ENCODE measurements around the gene ALPK3.

Gene ALPK3

DNA sequence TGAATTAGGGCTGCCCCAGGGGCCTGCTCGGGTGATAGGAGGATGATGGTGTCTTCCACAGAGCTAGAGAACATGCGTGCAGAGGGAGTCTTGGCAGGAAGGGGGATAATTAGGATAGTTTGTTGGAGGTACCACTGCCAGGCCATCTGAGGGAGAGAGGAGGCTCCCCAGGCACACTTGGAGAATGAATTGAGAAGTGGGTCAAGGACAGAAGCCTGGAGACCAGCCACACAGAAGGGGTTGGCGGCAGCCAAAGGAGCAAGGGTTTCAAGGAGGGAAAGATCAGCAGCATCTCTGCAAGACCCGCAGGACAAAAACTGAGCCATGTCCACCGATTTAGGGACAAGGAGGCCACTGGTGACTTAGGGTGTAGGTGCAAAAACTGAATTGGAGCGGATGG is 74.2 kb downstream of the ALPK3 start:
- Histone ChIP-seq H4K8ac (ENCODE audit: low read depth, low read length) (no peak overlapping the region), H2BK15ac (replicated peaks; ENCODE audit: low read depth) (no peak overlapping the region), H3K4me2 (ENCODE audit: low read length) (no peak overlapping the region), H2BK120ac (ENCODE audit: low read depth, low read length) (no peak overlapping the region), H3K23ac (ENCODE audit: low read length) (no peak overlapping the region), H3K79me2 (ENCODE audit: control insufficient read depth, insufficient read depth, low read length) (no peaks in the 10 kb centered on the region), H4K5ac (ENCODE audit: low read length) (no peak overlapping the region), H3K27ac (ENCODE audit: low read depth, low read length) (no peak overlapping the region), H3K9ac (ENCODE audit: low read length) (no peak overlapping the region), H3K4me3 (ENCODE audit: low read length) (no peak overlapping the region), H3K27me3 (ENCODE audit: insufficient read depth, low read length, poor library complexity) (no peaks in the 10 kb centered on the region), H3K4me1 (ENCODE audit: control insufficient read depth, low read depth, low read length) (no peaks in the 10 kb centered on the region), H2AK5ac (ENCODE audit: low read length) (no peak overlapping the region), H3K56ac (ENCODE audit: low read length) (no peak overlapping the region), H2BK5ac (ENCODE audit: low read length) (no peak overlapping the region), H3K18ac (ENCODE audit: low read length) (no peak overlapping the region), H3K4ac (ENCODE audit: low read depth, low read length) (no peak overlapping the region), H3K79me1 (ENCODE audit: low read length) (no peaks in the 10 kb centered on the region), H3K36me3 (ENCODE audit: control insufficient read depth, insufficient read depth, low read length) (no peaks in the 10 kb centered on the region)
- no peak for DNase-seq
- WGBS (ENCODE audit: extremely low coverage, insufficient coverage, low lambda C conversion rate), result no CpG with 5 or more reads among the region's 6 CpGs

DNA sequence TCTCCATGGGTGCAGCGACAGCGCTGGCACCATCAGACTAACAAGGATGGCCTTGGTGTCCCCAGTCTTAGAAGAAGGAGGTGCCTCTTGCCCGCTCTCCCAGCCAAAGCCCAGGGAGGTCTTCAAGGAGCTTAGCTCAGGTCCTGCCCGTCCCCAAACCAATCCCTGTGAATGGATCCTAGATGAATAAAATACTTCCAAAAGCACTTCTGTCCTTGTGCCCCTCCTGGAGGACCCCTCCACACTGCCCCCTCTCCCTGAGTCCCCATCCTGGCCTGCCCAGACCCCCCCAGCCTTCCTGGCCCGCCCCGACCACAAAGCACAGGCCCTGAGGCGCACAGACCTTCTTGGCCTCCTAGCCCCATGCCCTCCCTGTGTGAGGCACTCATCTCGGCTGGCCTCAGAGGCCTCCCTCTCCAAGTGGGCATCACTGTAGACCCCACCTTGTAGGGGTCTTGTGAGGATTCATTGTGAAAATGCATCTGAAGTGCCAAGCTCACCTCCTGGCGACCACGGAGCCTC is 75.7 kb downstream of the ALPK3 start:
- no peak overlapping the region for H2BK120ac ChIP-seq (ENCODE audit: low read depth, low read length)
- WGBS (ENCODE audit: extremely low coverage, insufficient coverage, low lambda C conversion rate), result no CpG with 5 or more reads among the region's 10 CpGs
- DNase-seq, result no peak
- H3K56ac ChIP-seq (ENCODE audit: low read length), result no peak overlapping the region
- H3K36me3 ChIP-seq (ENCODE audit: control insufficient read depth, insufficient read depth, low read length), result no peaks in the 10 kb centered on the region
- H2AK5ac ChIP-seq (ENCODE audit: low read length), result no peak overlapping the region
- H3K4ac ChIP-seq (ENCODE audit: low read depth, low read length), result no peak overlapping the region
- no peaks in the 10 kb centered on the region for H3K79me2 ChIP-seq (ENCODE audit: control insufficient read depth, insufficient read depth, low read length)
- H3K27ac ChIP-seq (ENCODE audit: low read depth, low read length), result no peak overlapping the region
- no peaks in the 10 kb centered on the region for H3K79me1 ChIP-seq (ENCODE audit: low read length)
- H3K27me3 ChIP-seq (ENCODE audit: insufficient read depth, low read length, poor library complexity), result no peaks in the 10 kb centered on the region
- no peak overlapping the region for H4K8ac ChIP-seq (ENCODE audit: low read depth, low read length)
- H3K4me2 ChIP-seq (ENCODE audit: low read length), result no peak overlapping the region
- H2BK5ac ChIP-seq (ENCODE audit: low read length), result no peak overlapping the region
- H3K23ac ChIP-seq (ENCODE audit: low read length), result no peak overlapping the region
- no peak overlapping the region for H3K4me3 ChIP-seq (ENCODE audit: low read length)
- H4K5ac ChIP-seq (ENCODE audit: low read length), result no peak overlapping the region
- no peaks in the 10 kb centered on the region for H3K4me1 ChIP-seq (ENCODE audit: control insufficient read depth, low read depth, low read length)
- H3K9ac ChIP-seq (ENCODE audit: low read length), result no peak overlapping the region
- H3K18ac ChIP-seq (ENCODE audit: low read length), result no peak overlapping the region
- no peak overlapping the region for H2BK15ac ChIP-seq (replicated peaks; ENCODE audit: low read depth)

DNA sequence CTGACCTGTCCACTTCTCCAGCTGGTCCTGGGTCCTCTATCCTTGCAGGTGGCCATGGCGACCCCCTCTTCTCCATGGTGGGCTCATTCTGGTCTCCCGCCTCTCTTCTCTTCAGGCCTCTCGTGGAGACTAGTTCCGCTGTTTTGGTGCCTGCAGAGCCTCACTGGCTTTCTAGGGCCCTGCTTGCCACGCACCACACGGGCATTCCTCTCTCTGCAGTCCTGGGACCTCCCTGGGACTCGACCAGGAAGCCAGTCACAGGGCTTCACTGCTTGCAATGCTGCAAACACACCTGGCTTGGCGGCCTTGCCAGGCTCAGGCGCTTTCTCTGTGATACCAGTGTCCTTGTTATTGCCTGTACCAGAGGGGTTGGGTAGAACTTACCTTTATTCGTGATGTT is 76.5 kb downstream of the ALPK3 start:
- H3K4ac ChIP-seq (ENCODE audit: low read depth, low read length), result no peak overlapping the region

DNA sequence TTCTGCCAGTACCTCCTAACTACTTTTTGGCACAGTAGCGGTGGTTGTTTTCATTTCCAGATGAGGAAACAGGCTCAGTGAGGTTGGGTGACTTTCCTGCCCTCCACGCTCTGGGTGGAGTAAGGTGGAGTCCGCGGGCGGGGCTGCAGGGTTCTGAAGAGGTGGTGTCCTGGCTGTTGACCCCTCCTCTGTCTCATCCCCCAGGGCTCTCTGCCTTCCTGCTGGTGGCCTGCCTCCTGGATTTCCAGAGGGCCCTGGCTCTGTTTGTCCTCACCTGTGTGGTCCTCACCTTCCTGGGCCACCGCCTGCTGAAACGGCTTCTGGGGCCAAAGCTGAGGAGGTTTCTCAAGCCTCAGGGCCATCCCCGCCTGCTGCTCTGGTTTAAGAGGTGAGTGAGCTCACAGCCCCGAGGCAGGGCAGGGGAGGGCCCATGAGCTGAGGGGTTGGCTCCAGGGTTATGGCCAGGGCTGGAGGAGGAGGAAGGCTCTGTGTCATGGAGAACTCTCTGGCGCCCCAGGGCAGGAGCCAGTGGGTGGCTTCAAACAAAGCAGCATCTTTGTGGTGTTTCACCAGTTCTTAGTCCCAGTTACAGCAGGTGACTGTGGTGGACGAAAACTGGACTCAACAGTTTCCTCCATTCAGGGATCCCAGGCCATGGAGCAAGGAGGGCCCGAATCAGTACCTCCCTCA is 77.7 kb downstream of the ALPK3 start:
- no peak overlapping the region for H3K4me3 ChIP-seq (ENCODE audit: low read length)
- no peaks in the 10 kb centered on the region for H3K4me1 ChIP-seq (ENCODE audit: control insufficient read depth, low read depth, low read length)
- no peak overlapping the region for H3K4me2 ChIP-seq (ENCODE audit: low read length)
- no peaks in the 10 kb centered on the region for H3K36me3 ChIP-seq (ENCODE audit: control insufficient read depth, insufficient read depth, low read length)
- H2AK5ac ChIP-seq (ENCODE audit: low read length), result no peak overlapping the region
- no peak overlapping the region for H4K5ac ChIP-seq (ENCODE audit: low read length)
- no peaks in the 10 kb centered on the region for H3K79me2 ChIP-seq (ENCODE audit: control insufficient read depth, insufficient read depth, low read length)
- H2BK15ac ChIP-seq (replicated peaks; ENCODE audit: low read depth), result no peak overlapping the region
- no peaks in the 10 kb centered on the region for H3K79me1 ChIP-seq (ENCODE audit: low read length)
- H3K4ac ChIP-seq (ENCODE audit: low read depth, low read length), result no peak overlapping the region
- H3K18ac ChIP-seq (ENCODE audit: low read length), result no peak overlapping the region
- DNase-seq, result peak; percentile 42
- H4K8ac ChIP-seq (ENCODE audit: low read depth, low read length), result no peak overlapping the region
- no peak overlapping the region for H3K56ac ChIP-seq (ENCODE audit: low read length)
- no peak overlapping the region for H2BK120ac ChIP-seq (ENCODE audit: low read depth, low read length)
- H3K27me3 ChIP-seq (ENCODE audit: insufficient read depth, low read length, poor library complexity), result no peaks in the 10 kb centered on the region
- WGBS (ENCODE audit: extremely low coverage, insufficient coverage, low lambda C conversion rate), result no CpG with 5 or more reads among the region's 12 CpGs
- H3K9ac ChIP-seq (ENCODE audit: low read length), result no peak overlapping the region
- H3K23ac ChIP-seq (ENCODE audit: low read length), result no peak overlapping the region
- H2BK5ac ChIP-seq (ENCODE audit: low read length), result no peak overlapping the region
- no peak overlapping the region for H3K27ac ChIP-seq (ENCODE audit: low read depth, low read length)

More for the DNA sequence above, 76.5 kb downstream of the ALPK3 start:
- Histone ChIP-seq H4K5ac (ENCODE audit: low read length) (no peak overlapping the region), H3K79me1 (ENCODE audit: low read length) (no peaks in the 10 kb centered on the region), H3K4me3 (ENCODE audit: low read length) (no peak overlapping the region), H2AK5ac (ENCODE audit: low read length) (no peak overlapping the region), H3K4me1 (ENCODE audit: control insufficient read depth, low read depth, low read length) (no peaks in the 10 kb centered on the region), H3K18ac (ENCODE audit: low read length) (no peak overlapping the region), H3K27me3 (ENCODE audit: insufficient read depth, low read length, poor library complexity) (no peaks in the 10 kb centered on the region), H2BK15ac (replicated peaks; ENCODE audit: low read depth) (no peak overlapping the region), H3K23ac (ENCODE audit: low read length) (no peak overlapping the region), H4K8ac (ENCODE audit: low read depth, low read length) (no peak overlapping the region), H3K79me2 (ENCODE audit: control insufficient read depth, insufficient read depth, low read length) (no peaks in the 10 kb centered on the region), H2BK5ac (ENCODE audit: low read length) (no peak overlapping the region), H3K9ac (ENCODE audit: low read length) (no peak overlapping the region), H3K36me3 (ENCODE audit: control insufficient read depth, insufficient read depth, low read length) (no peaks in the 10 kb centered on the region), H2BK120ac (ENCODE audit: low read depth, low read length) (no peak overlapping the region), H3K56ac (ENCODE audit: low read length) (no peak overlapping the region), H3K27ac (ENCODE audit: low read depth, low read length) (no peak overlapping the region), H3K4me2 (ENCODE audit: low read length) (no peak overlapping the region)
- no CpG with 5 or more reads among the region's 10 CpGs for WGBS (ENCODE audit: extremely low coverage, insufficient coverage, low lambda C conversion rate)
- no peak for DNase-seq

DNA sequence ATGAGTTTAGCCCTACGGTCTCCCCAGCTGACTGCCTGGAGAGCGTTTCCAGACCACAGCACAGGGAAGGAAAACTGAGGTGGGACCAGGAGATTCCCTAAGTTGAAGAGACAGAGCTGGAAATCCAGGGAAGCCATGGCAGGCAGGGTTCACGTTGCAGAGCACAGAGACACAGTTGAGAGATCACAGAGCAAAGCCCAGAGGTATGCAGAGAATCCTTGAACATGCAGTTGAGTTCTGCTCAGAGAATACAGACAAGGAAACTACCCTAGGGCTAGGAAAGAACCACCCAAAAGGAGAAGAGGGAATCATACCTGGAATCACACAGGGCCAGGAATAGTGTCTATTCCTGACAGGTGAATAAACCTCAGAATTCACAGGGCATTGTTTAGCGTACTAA is 81.6 kb downstream of the ALPK3 start:
- H2BK120ac ChIP-seq (ENCODE audit: low read depth, low read length), result no peak overlapping the region
- H3K4me1 ChIP-seq (ENCODE audit: control insufficient read depth, low read depth, low read length), result no peaks in the 10 kb centered on the region
- H2BK15ac ChIP-seq (replicated peaks; ENCODE audit: low read depth), result no peak overlapping the region
- no peaks in the 10 kb centered on the region for H3K36me3 ChIP-seq (ENCODE audit: control insufficient read depth, insufficient read depth, low read length)
- no peak overlapping the region for H3K27ac ChIP-seq (ENCODE audit: low read depth, low read length)
- DNase-seq, result no peak
- no peaks in the 10 kb centered on the region for H3K27me3 ChIP-seq (ENCODE audit: insufficient read depth, low read length, poor library complexity)
- H3K56ac ChIP-seq (ENCODE audit: low read length), result no peak overlapping the region
- H2AK5ac ChIP-seq (ENCODE audit: low read length), result no peak overlapping the region
- no peak overlapping the region for H3K4me3 ChIP-seq (ENCODE audit: low read length)
- no peak overlapping the region for H3K23ac ChIP-seq (ENCODE audit: low read length)
- no peak overlapping the region for H4K5ac ChIP-seq (ENCODE audit: low read length)
- no peak overlapping the region for H2BK5ac ChIP-seq (ENCODE audit: low read length)
- no peak overlapping the region for H3K9ac ChIP-seq (ENCODE audit: low read length)
- no peaks in the 10 kb centered on the region for H3K79me1 ChIP-seq (ENCODE audit: low read length)
- no CpG with 5 or more reads among the region's 4 CpGs for WGBS (ENCODE audit: extremely low coverage, insufficient coverage, low lambda C conversion rate)
- H3K4me2 ChIP-seq (ENCODE audit: low read length), result no peak overlapping the region
- H3K79me2 ChIP-seq (ENCODE audit: control insufficient read depth, insufficient read depth, low read length), result no peaks in the 10 kb centered on the region
- no peak overlapping the region for H3K18ac ChIP-seq (ENCODE audit: low read length)
- H3K4ac ChIP-seq (ENCODE audit: low read depth, low read length), result no peak overlapping the region
- H4K8ac ChIP-seq (ENCODE audit: low read depth, low read length), result no peak overlapping the region

DNA sequence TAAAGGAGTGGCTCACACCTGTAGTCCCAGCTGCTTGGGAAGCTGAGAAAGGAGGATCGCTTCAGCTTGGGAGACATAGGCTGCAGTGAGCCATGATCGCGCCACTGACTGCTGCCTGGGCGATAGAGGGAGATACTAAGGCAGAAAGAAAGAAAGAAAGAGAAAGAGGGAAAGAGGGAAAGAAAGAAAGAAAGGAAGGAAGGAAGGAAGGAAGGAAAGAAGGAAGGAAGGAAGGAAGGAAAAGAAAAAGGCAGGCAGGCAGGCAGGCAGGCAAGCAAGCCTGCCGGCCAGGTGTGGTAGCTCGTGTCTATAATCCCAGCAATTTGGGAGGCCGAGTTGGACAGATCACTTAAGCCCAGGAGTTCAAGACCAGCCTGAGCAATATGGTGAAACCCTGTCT is 82.6 kb downstream of the ALPK3 start:
- H3K4me3 ChIP-seq (ENCODE audit: low read length), result no peak overlapping the region
- no peak overlapping the region for H3K27ac ChIP-seq (ENCODE audit: low read depth, low read length)
- no peak overlapping the region for H2BK5ac ChIP-seq (ENCODE audit: low read length)
- no peaks in the 10 kb centered on the region for H3K4me1 ChIP-seq (ENCODE audit: control insufficient read depth, low read depth, low read length)
- no peak for DNase-seq
- H3K36me3 ChIP-seq (ENCODE audit: control insufficient read depth, insufficient read depth, low read length), result no peaks in the 10 kb centered on the region
- H3K79me2 ChIP-seq (ENCODE audit: control insufficient read depth, insufficient read depth, low read length), result no peaks in the 10 kb centered on the region
- no peak overlapping the region for H3K56ac ChIP-seq (ENCODE audit: low read length)
- no peak overlapping the region for H2AK5ac ChIP-seq (ENCODE audit: low read length)
- H3K9ac ChIP-seq (ENCODE audit: low read length), result no peak overlapping the region
- H3K18ac ChIP-seq (ENCODE audit: low read length), result no peak overlapping the region
- no peak overlapping the region for H3K4me2 ChIP-seq (ENCODE audit: low read length)
- H3K79me1 ChIP-seq (ENCODE audit: low read length), result no peaks in the 10 kb centered on the region
- no peak overlapping the region for H3K4ac ChIP-seq (ENCODE audit: low read depth, low read length)
- no peak overlapping the region for H4K5ac ChIP-seq (ENCODE audit: low read length)
- H4K8ac ChIP-seq (ENCODE audit: low read depth, low read length), result no peak overlapping the region
- no peaks in the 10 kb centered on the region for H3K27me3 ChIP-seq (ENCODE audit: insufficient read depth, low read length, poor library complexity)
- no peak overlapping the region for H2BK15ac ChIP-seq (replicated peaks; ENCODE audit: low read depth)
- H3K23ac ChIP-seq (ENCODE audit: low read length), result no peak overlapping the region
- no CpG with 5 or more reads among the region's 7 CpGs for WGBS (ENCODE audit: extremely low coverage, insufficient coverage, low lambda C conversion rate)
- no peak overlapping the region for H2BK120ac ChIP-seq (ENCODE audit: low read depth, low read length)
